Activated CD4-positive, alpha-beta T cell treated with anti-CD3 and anti-CD28 coated beads, Interleukin-2, amount 50 U/mL, for 4 hours (primary cell): Measurements from ENCODE around the gene NAALADL2.
"Not testable (repeated sequence)": the region's sequence is repeated elsewhere in the genome, so short reads cannot be mapped to it uniquely, and the experiment has no call there.

ENCODE experiments used
- DNase-seq, 2 experiments: peaks; one replicate each; pipeline ENCODE4 v3.0.0-alpha.2; 2020

The NAALADL2 gene

GRCh38 chr3:175335229-175335628 is 476.1 kb downstream of the NAALADL2 start:
- no peak for DNase-seq

- no peak for DNase-seq
Observed at GRCh38 chr3:175336406-175337133, 477.4 kb downstream of the NAALADL2 start.

- DNase-seq = no peak
Observed at GRCh38 chr3:175337631-175338030, 478.5 kb downstream of the NAALADL2 start.

GRCh38 chr3:175338775-175339535 is 479.8 kb downstream of the NAALADL2 start:
- no peak for DNase-seq

GRCh38 chr3:175340338-175341015 is 481.3 kb downstream of the NAALADL2 start:
- DNase-seq = no peak

GRCh38 chr3:175342196-175342595 is 483.1 kb downstream of the NAALADL2 start:
- no peak for DNase-seq

GRCh38 chr3:175343946-175344345 is 484.8 kb downstream of the NAALADL2 start:
- no peak for DNase-seq

- DNase-seq = no peak
Observed at GRCh38 chr3:175346573-175347356, 487.6 kb downstream of the NAALADL2 start.

- DNase-seq = no peak
Observed at GRCh38 chr3:175349168-175349567, 490.0 kb downstream of the NAALADL2 start.

GRCh38 chr3:175355801-175356335 is 496.7 kb downstream of the NAALADL2 start:
- no peak for DNase-seq

GRCh38 chr3:175356899-175357324 is 497.8 kb downstream of the NAALADL2 start:
- DNase-seq = no peak

- DNase-seq = no peak
Observed at GRCh38 chr3:175357758-175358157, 498.6 kb downstream of the NAALADL2 start.

GRCh38 chr3:175358935-175359334 is 499.8 kb downstream of the NAALADL2 start:
- DNase-seq = no peak

- not testable (repeated sequence) for DNase-seq
Observed at GRCh38 chr3:175370426-175370825, 511.3 kb downstream of the NAALADL2 start.

GRCh38 chr3:175371187-175371586 is 512.1 kb downstream of the NAALADL2 start:
- DNase-seq = not testable (repeated sequence)

- DNase-seq = no peak
Observed at GRCh38 chr3:175374705-175375104, 515.6 kb downstream of the NAALADL2 start.

- DNase-seq = no peak
Observed at GRCh38 chr3:175378348-175378747, 519.2 kb downstream of the NAALADL2 start.

- DNase-seq = no peak
Observed at GRCh38 chr3:175381685-175382084, 522.6 kb downstream of the NAALADL2 start.

- DNase-seq = no peak
Observed at GRCh38 chr3:175383371-175383770, 524.2 kb downstream of the NAALADL2 start.

- no peak for DNase-seq
Observed at GRCh38 chr3:175383813-175384212, 524.7 kb downstream of the NAALADL2 start.

GRCh38 chr3:175384569-175384968 is 525.4 kb downstream of the NAALADL2 start:
- DNase-seq = no peak

- no peak for DNase-seq
Observed at GRCh38 chr3:175386630-175387029, 527.5 kb downstream of the NAALADL2 start.

GRCh38 chr3:175389560-175389959 is 530.4 kb downstream of the NAALADL2 start:
- DNase-seq = no peak
